ENCODE results near the gene LDLRAD3.
"Not testable (repeated sequence)": the region's sequence is repeated elsewhere in the genome, so short reads cannot be mapped to it uniquely, and the experiment has no call there.

The LDLRAD3 gene

GRCh38 chr11:36162006-36162882 is 218.4 kb downstream of the LDLRAD3 start:
- DNase-seq (ENCODE audit: low read depth in 2 of 2): no peak

- no peak for DNase-seq (ENCODE audit: low read depth in 2 of 2)
These were observed 219.1 kb downstream of the LDLRAD3 start for GRCh38 chr11:36162883-36163434.

GRCh38 chr11:36164506-36165250 is 220.8 kb downstream of the LDLRAD3 start:
- DNase-seq (ENCODE audit: low read depth in 2 of 2): no peak

- DNase-seq (ENCODE audit: low read depth in 2 of 2): no peak
These were observed 221.9 kb downstream of the LDLRAD3 start for GRCh38 chr11:36165621-36166397.

- DNase-seq (ENCODE audit: low read depth in 2 of 2): no peak
These were observed 223.2 kb downstream of the LDLRAD3 start for GRCh38 chr11:36167073-36167472.

GRCh38 chr11:36167729-36168128 is 223.9 kb downstream of the LDLRAD3 start:
- no peak for DNase-seq (ENCODE audit: low read depth in 2 of 2)

GRCh38 chr11:36177836-36178235 is 234.0 kb downstream of the LDLRAD3 start:
- no peak for DNase-seq (ENCODE audit: low read depth in 2 of 2)

- no peak for DNase-seq (ENCODE audit: low read depth in 2 of 2)
These were observed 242.7 kb downstream of the LDLRAD3 start for GRCh38 chr11:36186340-36187175.

- DNase-seq (ENCODE audit: low read depth in 2 of 2): no peak
These were observed 243.8 kb downstream of the LDLRAD3 start for GRCh38 chr11:36187622-36188021.

- DNase-seq (ENCODE audit: low read depth in 2 of 2): not testable (repeated sequence)
These were observed 245.9 kb downstream of the LDLRAD3 start for GRCh38 chr11:36189735-36190134.

- no peak for DNase-seq (ENCODE audit: low read depth in 2 of 2)
These were observed 248.1 kb downstream of the LDLRAD3 start for GRCh38 chr11:36191941-36192340.

GRCh38 chr11:36192425-36193289 is 248.8 kb downstream of the LDLRAD3 start:
- DNase-seq (ENCODE audit: low read depth in 2 of 2): no peak

- no peak for DNase-seq (ENCODE audit: low read depth in 2 of 2)
These were observed 249.4 kb downstream of the LDLRAD3 start for GRCh38 chr11:36193290-36193619.

GRCh38 chr11:36193721-36194120 is 249.9 kb downstream of the LDLRAD3 start:
- DNase-seq (ENCODE audit: low read depth in 2 of 2): no peak

- no peak for DNase-seq (ENCODE audit: low read depth in 2 of 2)
These were observed 251.9 kb downstream of the LDLRAD3 start for GRCh38 chr11:36195496-36196354.

GRCh38 chr11:36196411-36196998 is 252.6 kb downstream of the LDLRAD3 start:
- no peak for DNase-seq (ENCODE audit: low read depth in 2 of 2)

GRCh38 chr11:36201411-36201810 is 257.5 kb downstream of the LDLRAD3 start:
- no peak for DNase-seq (ENCODE audit: low read depth in 2 of 2)

- DNase-seq (ENCODE audit: low read depth in 2 of 2): no peak
These were observed 261.7 kb downstream of the LDLRAD3 start for GRCh38 chr11:36205536-36205935.

- DNase-seq (ENCODE audit: low read depth in 2 of 2): no peak
These were observed 266.7 kb downstream of the LDLRAD3 start for GRCh38 chr11:36210529-36210928.

Measured in stimulated activated CD4-positive, alpha-beta T cell treated with anti-CD3 and anti-CD28 coated beads, Interleukin-15, amount 100 ng/mL, for 48 hours (primary cell).